Hematopoietic multipotent progenitor cell treated with erythropoietin and hydrocortisone succinate and interleukin-3 and kit ligand, for 8 days (in vitro differentiated cells): Measurements from ENCODE around the gene TMEM255B.

ENCODE experiments used
- DNase-seq: peaks from one replicate; pipeline ENCODE4 v3.0.0-alpha.2; 2015

The TMEM255B gene

DNA sequence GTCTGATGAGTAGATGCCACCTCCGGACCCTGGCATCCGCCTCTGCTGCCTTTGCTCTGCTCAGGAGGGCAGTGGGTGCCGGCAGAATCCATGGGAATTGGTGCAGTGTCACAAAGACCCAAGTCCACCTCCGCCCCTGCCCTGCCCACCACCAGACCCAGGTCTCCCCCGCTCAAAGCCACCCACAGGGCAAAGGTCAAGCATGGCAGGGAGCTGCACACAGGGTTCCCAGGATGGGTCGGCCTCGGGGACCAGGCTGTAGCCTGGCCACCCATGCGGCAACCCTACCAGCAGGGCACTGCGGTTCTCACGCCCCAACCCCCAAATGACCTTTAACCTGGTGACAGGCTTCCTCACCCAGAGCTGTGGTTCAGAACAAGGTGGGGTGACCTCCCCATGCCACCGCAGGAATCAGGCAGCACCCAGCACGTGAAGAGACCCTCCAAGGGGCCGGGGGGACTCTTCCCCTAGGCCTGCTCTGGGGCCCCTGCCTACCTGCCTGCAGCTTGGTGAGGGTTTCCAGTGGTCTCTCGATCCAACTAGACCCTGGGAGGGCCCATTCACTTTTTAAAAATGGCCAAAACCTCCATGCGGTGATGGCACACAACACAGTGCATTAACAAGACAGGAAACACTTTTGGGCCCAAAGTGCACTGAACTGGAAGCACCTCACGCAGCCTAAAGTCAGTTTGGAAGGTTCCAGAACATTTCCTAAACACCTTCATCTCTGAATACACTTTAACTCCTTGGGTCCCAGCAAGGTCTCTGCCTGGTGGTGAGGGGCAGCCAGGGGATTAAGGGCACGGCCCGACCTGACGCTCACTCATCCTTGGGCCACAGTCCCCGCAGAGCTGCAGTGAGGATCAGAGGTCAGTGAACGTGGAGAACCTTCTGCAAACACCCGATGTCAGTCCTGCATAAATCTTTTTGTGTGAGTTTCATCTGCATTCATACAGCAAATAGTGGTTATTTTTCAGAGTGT is 93.8 kb downstream of the TMEM255B start:
- no peak for DNase-seq

DNA sequence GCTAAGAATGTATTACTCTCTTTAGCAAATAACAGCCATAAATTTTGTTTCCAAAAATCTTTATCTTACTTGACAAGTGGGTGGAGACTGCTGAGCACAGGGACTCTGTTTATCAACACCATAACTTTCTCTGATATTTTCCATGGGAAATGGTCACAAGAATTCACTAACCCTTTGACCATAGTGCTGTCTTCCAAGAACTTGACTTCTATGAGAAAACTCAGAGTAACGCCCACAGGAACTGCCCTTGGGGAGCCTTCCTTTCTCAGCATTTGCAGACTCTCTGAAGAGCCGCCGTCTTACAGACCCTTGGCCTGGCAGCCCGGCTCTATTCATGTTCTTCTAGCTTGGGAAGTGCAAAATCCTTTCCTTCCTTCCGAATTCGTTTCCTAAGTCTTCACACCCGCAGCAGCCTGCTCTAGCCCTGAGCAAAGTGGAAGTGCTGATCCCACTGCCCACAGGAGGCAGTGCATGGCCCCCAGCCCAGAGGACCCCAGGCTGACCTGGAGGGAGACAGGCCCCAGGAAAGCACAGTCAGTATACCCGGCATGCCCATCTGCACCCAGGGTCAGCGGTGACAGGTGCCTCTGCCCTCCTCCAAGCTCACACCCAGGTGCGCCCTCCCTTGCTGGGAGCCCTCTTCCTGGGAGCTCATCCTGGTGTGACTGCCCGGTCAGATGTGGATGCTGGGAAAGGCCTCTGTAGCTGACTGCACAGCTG is 94.7 kb downstream of the TMEM255B start:
- DNase-seq = peak; percentile 3

- no peak for DNase-seq
Measured at GRCh38 chr13:113854238-113855011, 95.4 kb downstream of the TMEM255B start.

- no peak for DNase-seq
Measured at GRCh38 chr13:113855012-113855921, 96.2 kb downstream of the TMEM255B start.

GRCh38 chr13:113855931-113856715 is 97.1 kb downstream of the TMEM255B start:
- DNase-seq = no peak

DNA sequence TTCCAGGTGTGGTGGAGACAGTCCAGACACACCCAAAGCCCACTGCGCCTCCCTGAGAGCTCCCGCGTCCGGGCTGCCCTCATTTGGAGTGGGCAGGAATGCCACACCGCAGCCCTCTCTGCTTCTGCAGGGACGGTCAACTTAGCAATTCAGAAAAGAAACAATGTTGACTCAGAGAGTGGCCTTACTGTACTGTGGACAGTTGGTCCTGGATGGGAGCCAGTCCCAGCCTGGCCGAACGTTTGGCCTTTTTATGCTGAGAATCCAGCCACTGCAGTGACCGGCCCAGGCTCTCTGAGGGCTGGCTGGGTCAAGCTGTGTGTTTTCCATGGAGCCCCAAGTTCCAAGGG is 97.7 kb downstream of the TMEM255B start:
- no peak for DNase-seq

GRCh38 chr13:113857531-113858195 is 98.6 kb downstream of the TMEM255B start:
- no peak for DNase-seq

GRCh38 chr13:113859311-113860050 is 100.5 kb downstream of the TMEM255B start:
- DNase-seq = no peak

DNA sequence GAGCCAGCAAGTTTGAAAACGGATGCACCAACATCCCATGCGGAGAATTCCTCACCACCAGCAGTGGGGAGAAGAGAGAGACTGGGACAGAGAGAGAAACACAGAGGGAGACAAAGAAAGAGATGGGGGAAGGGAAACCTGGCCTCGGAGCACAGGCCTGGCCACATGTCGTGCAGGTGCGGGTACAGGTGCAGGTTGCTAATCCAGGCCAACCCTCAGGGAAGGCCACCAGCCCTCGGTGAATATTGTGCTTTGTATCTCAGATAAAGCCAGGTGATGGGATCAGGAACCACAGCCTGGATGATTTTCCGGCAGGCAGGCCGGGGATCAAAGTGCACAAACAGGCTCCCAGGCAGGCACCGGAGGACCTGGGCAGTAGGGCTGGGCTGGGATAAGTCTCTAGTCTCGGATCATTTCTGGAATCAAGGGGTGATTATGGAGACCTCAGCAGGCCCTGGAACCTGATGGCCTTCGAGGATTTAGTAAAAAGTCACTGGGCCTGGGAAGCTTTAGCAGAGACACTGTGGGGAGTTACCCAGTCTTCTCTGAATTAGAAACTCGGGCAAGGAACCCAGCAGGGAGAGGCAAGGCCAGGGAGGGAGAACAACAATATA is 101.1 kb downstream of the TMEM255B start:
- DNase-seq = no peak

DNA sequence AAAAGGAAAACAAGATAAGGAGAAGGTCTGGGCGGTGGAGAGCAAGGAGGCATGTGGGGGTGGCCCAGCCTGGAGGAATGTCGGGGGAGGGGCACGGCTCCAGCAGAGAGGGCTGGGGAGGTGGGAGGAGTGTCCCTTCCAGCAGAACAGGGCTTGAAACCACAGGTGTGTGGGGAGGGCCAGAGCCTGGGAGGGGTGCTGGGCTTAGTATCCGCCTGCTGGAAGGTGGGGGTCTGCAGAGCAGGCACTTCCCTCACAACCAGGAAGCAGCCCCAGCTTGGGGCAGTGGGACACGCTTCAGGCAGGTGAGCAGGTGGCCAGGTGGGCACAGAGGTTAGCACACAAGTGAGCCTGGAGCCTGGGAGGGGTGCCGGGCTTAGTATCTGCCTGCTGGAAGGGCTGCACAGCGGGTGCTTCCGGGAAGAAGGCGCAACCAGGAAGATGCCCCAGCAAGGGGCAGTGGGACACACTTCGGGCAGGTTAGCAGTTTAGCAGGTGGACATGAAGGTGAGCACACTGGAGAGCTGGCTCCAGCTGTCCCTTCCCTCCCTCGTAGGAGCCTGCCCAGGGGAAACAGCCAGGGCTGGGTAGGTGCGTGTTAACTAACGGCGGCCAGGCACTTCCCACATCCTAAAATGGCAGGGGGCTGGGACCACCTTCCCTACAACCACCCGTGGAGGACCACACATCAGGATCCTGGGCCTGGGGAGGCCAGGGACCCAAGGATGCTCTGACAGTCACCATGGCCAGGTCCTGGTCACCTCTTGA is 101.8 kb downstream of the TMEM255B start:
- no peak for DNase-seq

GRCh38 chr13:113861433-113862030 is 102.5 kb downstream of the TMEM255B start:
- DNase-seq = no peak

DNA sequence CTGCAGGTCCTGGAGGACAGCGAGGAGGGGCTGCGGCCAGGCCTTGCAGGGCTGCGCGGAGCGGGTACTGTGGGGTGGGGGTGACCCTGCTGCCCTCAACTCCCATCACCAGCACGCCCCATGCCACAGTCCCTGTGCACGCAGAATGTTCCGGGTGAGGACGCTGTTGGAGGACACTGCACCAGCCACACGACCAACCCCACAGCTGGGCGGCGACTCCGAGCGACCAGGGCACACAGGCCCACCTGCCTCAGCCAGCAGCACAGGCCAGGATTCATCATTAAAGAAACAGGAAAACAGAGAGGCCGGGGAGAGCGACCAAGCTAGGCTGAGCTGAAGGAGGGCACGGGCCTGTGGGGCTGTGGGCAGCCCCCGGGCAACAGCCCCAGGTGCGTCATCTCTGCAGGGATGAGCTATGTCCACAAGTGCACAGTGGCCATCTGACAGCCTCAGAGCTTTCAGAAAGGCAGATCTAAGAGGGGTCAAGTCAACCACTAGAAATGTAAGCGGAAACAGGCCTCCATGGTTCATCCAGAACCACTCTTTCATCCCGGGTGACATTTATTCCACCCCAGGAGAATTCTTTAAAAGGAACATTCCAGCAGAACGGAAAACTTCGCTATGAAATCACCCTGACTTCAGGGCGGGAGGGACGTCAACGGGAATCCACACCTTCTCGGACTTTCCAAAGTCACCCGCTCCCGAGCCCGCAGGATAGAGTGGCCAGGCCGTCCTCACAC is 103.3 kb downstream of the TMEM255B start:
- no peak for DNase-seq

DNA sequence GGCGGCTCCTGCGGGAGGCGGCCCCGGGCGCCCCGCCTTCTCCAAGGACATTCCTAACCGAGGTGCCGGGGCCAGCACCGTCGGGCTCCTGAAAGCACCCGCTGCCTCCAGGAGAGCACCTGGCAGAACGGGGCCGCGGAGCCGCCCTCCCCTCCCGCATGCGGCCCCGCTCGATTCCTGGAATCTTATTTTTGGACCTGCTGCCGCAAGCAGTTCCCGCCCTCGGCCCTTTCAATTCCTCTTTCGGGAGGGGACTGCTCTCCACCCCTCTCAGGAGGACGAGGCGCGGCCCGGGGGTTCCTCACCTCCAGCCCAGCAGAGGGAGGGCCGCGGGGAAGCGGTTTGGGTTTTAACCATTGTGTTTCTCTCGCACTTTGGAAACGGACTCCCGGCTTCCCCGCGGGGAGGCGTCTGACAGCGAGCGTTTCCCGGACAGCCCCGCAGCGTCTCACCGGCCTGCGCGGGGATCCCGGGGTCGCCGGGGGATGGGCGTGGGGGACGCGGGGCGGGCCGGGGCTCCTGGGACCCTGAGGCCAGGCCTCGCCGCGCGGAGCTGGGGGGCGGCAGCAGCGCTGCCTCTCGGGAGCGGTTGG is 104.0 kb downstream of the TMEM255B start:
- DNase-seq = no peak

DNA sequence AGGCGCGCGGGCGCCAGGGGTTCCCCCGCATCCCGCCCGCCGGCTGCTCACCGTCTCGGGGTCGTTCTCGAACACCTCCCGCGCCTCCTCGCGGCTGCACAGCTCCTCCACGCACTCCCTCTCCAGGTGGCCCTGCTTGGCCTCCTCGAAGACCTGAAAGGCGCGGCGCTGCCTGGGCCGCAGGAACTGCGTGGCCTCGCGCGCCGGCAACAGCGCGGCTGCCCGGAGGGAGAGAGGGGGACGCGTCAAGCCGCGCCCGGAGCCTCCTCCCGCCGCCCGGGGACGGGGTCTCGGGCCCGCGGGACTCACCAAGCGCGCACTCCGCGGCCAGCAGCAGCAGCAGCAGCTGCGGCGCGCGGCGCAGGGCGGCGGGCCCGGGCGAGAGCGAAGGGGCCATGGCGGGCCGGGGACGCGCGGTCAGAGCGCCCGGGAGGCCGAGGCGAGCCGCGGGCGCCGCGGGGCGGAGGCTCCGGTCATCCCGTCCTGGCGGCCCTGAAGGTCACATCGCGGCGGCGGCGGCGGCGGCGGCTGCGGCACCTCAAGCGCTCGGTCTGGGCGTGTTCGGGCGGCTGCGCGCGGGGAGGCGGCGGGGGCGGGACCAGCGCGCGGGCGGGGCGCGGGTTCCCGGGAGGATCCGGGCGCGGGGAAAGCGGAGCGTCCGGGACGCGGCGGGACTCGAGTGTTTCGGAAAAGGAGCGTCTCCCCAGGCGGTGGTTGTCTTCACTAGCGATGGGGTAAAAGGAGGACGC is 104.7 kb downstream of the TMEM255B start, which contains the start of gene GAS6:
Gene GAS6 (minus strand): TSS at position 553 of the 749 bp plus-strand sequence. CDS start 156 bp downstream, at position 397.
- DNase-seq = no peak

DNA sequence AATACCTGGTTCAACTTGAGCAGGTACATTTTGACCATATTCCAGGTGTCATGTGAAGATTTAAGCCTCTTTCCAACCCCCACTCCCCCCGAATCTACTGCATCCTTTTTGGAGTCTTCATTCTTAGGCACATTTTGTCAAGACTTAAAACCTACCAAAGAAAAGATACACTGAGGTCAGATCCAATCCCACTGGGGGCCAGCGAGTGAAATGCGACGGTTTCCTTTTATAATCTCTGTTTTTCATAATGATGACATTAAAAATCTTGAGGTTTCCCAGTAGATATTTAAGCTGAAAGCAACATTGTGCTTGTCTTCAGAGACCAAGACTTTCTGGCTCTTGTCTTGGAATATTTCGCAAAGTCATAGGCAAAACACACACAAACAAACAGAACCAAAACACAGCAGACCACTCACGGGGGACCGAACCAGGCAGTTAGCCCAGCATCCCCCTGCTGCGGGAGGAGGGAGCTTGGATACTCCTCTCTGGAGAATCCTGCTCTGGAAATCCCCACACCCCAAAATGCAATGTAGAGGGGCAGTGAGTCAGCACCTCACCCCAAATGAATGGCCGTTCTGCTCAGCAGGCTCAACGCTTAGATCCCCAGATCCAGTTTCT is 105.4 kb downstream of the TMEM255B start:
- no peak for DNase-seq

GRCh38 chr13:113865427-113865826 is 106.4 kb downstream of the TMEM255B start:
- no peak for DNase-seq
